ENCODE data around the gene RIBC1.
"Not testable (repeated sequence)": the region's sequence is repeated elsewhere in the genome, so short reads cannot be mapped to it uniquely, and the experiment has no call there.

RIBC1 gene

GRCh38 chrX:53422861-53423306, at the start of gene RIBC1:
Gene RIBC1, plus strand, starts transcription at chrX:53422873. Its CDS starts 3,404 bp downstream, at chrX:53426277.
- DNase-seq = no peak

DNA sequence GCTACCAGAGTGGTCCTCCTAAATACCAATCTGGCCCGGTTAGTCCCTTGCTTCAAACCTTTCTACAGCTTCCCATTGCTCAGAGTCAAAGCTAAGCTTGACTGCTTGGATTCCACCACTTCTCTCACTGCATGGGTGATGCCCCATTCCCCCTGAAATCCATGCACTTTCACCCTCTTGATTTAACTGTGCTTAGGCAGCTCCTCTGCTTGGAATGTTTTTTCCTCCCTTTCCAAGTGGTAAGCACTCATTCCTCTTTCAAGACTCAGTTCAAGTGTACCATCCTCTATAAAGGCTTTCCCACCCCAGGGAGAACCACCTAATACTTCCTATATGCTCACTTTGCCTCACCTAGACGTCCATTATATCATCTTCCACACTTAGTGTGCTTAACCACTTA, 49.4 kb upstream of the RIBC1 start:
- DNase-seq = no peak

DNA sequence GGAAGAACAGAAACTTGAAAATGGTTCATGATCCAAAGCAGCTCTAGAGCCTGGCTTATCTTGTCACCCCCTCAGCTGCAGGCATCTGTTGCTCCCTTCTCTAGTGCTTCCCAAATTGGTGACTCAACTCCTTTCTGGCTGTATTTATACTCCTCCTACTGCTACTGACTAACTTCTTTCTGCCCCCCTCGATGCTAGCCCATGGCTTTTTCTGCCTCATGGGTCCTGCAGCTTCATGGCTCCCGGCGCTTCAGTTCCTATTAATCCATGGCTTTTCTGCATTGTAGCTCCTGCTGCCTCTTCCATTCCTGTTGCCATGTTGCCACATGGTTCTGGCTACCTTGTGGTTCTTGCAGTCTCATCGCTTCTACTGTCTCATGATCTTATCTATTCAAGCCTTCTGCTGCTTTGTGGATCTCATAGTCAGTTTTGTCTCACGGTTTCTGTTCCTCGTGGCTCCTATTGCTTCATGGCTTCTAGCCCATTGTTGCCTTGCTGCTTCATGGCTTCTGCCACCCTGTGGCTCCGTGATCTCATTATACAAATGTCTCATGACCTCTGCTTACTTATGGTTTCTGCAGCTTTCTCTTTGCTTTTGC, 48.4 kb upstream of the RIBC1 start:
- no peak for DNase-seq

DNA sequence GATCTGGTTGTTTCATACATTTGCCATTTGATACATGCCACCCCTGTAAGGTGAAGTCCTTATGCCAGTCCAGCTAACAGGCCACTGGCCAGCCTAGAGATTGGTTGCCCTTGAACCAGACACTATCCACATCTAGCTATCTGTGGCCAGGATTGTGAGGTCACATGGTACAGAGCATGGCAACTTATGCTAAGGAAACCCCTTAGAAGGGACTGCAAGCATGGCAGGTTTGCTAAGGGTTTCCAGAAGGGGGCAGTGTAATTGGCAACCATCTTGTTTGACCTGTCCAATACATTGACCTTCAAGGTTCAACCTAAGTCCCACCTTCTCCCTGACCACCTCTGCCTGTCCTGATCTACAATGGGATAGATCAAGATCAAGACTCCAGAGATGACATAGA, 47.8 kb upstream of the RIBC1 start:
- DNase-seq = no peak

GRCh38 chrX:53376888-53377287, 45.8 kb upstream of the RIBC1 start:
- DNase-seq = no peak

DNA sequence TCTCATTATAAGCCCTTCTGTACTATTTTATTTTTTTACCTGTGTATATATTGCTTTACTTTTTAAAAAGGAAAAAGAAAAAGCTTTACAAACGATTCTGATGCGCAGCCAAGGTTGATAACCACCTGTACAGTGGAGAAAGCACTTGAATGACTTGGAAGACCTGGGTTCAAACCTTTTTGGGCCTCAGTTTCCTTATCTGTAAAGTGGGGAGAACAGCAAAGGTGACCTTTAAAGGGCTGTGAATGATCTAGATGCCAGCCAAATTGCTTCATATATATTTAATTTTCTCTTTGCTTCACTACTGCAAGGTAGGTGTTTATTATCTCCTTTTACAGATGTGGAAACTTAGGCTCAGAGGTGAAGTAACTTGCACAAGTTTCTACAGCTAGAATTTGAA, 45.2 kb upstream of the RIBC1 start:
- DNase-seq = no peak

DNA sequence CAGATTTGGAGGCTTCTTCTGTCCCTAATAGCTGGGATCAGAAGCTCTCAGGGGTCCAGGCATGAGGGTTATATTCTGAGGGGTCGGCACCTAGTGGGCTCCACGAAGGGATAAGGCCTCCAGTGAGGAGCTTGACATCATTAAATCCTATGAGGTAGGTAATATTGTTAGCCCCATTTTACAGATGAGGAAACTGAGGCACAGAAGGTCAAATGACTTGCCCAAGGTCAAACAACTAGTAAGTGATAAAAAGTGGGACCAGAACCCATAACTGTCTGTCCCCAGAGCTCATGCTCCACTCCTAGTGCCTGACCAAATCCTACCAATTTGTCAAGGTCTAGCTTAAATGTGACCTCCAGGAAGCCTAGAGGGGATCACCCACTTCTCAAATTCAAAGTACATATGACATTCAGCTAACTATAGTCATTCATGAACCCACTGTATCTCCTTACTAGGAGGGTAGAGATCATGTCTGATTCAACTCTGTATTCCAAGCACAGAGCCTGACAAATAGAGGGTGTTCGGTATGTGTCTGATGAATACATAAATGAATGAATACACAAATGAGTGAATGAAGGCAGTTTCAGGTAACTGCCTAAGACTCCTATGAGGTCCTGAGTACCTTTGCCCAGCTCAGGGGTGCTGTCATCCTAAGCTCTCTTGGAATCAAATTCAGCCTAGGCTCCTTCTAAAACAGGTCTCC, 43.5 kb upstream of the RIBC1 start:
- DNase-seq = no peak

DNA sequence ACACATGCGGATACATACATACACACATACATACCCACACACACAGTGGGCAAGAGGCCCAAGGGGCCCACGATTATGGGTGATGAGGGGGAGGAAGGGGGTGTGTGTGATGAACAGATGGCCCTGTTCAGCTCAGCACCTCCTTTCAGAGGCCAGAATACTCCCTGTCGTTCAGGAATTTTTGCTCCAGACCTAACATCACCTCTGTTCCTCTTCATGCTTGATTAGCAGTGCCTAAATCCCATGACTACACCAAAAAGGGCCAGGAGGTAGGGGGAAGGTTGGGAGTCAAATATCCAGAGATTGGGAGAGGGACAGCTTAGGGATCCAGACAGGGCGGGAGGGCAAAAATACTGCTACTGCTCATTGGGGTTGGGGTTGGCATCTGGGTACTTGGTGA, 42.9 kb upstream of the RIBC1 start:
- DNase-seq = no peak

- no peak for DNase-seq
These were observed 39.1 kb upstream of the RIBC1 start for GRCh38 chrX:53383376-53384076.

- no peak for DNase-seq
These were observed 26.9 kb upstream of the RIBC1 start for GRCh38 chrX:53395605-53396298.

GRCh38 chrX:53398216-53398615, 24.5 kb upstream of the RIBC1 start:
- DNase-seq = peak; percentile 28

DNA sequence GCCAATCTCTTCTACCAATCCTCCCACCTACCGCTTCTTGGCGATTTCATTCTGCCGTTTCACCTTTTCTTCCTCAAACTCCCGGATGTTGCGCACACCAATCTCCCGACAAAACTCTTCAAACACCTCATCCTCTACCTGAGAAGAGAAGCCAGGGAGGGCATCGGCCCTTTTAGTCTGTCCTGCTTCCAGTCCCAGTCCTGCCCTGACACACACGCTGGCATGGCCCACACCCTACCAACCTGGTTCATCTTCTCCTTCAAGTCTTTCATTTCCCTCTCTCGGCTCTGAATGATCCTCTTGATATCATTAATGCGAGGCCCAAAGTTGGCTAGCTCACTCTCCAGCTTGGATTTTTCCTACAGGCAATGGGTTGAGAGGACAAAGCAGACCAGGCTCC, 19.1 kb upstream of the RIBC1 start:
- no peak for DNase-seq

GRCh38 chrX:53412446-53412845, 10.2 kb upstream of the RIBC1 start:
- DNase-seq = no peak

DNA sequence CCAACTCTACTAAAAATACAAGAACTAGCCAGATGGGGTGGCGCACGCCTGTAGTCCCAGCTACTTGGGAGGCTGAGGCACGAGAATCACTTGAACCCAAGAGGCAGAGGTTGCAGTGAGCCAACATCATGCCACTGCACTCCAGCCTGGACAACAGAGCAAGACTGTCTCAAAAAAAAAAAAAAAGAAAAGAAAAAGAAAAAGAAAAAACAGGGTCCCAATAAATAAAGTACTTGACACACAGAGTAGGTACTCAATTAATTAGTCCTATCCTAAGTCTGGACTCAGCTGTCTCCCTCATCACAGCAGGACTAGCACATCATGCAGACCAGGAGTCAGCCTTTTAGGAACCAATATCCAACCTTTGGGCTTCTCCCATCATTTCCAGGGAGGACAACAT, 2.3 kb upstream of the RIBC1 start:
- not testable (repeated sequence) for DNase-seq

DNA sequence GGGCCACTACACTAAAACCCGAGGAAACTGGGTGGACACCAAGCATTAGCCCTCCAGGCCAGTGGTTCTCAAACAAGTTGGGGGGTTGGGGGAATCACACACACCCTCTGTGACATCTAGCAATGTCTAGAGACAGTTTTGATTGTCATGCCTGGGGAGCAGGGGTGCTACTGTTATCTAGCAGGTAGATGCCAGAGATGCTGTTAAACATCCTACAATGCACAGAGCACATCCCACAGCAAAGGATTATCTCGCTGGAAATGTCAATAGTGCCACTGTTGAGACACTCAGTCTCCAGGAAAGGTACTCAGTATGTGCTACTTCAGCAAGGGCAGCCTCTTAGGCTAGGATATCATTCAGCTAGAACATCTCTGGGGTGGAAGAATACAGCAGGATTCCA, 1.5 kb upstream of the RIBC1 start:
- no peak for DNase-seq

DNA sequence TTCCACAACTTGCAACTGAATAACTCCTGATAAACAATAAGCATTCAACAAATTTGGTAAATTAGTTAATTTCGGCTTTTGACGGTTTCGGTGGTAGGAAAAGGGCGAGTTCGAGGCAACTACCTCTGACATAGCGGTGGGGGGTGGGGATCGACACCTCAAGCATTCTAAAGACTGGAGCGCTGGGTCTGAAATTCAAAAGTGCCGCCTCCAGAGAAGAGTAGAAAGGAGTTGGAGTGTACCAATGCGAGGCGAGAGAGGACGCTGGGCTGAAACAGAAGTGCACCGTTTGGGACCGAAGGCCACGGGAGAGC, 944 bp upstream of the RIBC1 start:
- DNase-seq = no peak

- DNase-seq = peak; percentile 99
These were observed 400 bp upstream of the RIBC1 start, which contains the start of gene SMC1A for GRCh38 chrX:53422086-53422860. Gene SMC1A, minus strand, starts transcription at chrX:53422654. Its CDS starts 54 bp downstream, at chrX:53422600.

DNA sequence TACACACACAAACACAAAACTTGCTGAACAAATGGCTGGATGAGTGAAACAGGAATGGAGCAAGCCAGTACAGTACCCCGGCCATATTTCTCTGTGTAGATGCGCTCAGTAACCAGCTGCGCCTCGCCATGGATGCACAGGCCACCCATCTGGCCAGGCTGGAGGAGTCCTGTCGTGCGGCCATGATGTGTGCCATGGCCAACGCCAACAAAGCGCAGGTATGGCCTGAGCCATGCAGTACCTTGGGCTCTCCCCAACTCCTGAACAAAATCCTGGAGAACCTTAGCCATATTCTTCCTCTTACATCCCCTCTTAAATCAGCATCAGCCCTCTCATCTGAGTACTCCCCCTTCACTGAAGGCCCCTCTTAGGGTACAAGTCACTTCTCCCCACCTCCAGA, 7.1 kb downstream of the RIBC1 start:
- DNase-seq = no peak

GRCh38 chrX:53430231-53430630, 7.6 kb downstream of the RIBC1 start:
- no peak for DNase-seq

DNA sequence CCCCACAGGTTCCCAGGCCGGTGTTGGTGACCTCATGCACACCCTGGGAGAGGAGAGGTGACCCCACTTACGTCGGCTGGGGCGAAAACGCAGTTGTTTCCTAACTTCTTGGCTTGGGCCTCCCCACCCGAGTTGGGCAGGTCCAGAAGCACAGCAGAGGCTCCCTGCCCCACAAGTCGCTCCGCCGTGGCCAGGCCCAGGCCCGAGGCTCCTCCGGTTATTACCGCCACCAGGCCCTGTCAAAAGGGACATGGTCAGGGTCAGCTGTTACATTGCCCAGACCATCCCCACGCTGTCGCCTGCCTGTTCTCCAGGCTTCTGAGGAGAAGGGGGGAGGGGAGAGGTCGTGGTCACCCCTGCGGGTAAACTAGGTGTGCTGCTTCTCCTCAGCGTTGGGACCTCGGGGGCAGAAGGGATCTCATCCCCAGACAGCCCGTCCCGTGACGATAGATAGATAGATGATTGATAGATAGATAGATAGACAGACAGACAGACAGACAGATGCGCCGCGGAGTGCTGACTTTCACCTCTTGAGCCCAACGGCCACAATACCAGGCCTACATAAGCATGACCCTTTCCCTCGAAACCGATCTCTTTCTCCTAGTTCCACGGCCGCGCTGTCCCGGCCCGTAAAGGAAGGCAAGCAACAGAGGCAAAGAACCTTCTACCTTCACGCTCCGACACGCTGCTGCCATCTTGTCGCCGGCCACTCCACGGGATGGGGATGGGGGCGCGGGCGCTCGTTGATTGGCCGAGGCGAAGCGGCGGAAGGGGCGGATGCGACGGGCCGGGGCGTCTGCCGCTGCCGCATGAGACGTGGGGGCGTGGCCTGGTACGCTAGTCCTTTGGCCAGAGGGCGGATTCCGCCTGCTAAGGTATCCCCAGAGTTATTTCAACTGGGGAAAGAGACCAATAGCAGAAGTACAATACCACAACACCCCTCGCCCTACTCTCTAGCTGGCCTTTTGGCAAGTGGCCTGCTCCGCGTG, 11.3 kb downstream of the RIBC1 start, which contains the start of gene HSD17B10:
Gene HSD17B10 (minus strand): TSS at position 720 of the 989 bp plus-strand sequence. CDS start 25 bp downstream, at position 695.
- DNase-seq = peak; percentile 92

DNA sequence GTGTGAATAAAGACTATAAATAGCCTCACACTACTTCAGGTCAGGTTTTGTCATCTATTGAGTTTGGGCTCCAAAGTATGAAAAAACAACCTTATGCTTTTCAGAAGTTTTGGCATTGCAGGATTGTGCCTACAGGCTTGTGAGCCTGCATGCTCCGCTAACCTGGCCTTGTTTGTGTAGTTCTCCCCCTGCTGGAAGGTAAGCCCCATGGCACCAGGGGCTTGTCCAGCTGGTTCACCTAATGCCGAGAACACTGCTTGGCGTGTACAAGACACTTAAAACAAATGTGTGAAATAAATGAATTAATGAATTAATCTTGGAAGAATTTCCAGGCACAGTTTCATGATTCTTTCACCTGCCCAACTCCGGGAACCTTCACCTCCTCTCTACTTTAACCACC, 13.3 kb downstream of the RIBC1 start:
- DNase-seq = peak; percentile 88

All from activated CD4-positive, alpha-beta T cell treated with anti-CD3 and anti-CD28 coated beads, Interleukin-2, amount 50 U/mL, for 16 hours (primary cell).